NCI-H460 (cell line): ENCODE data around the gene OSCAR. TPM values are rescaled to one million over a fixed set of nuclear protein-coding genes. Genes with fewer than 3 reads are reported as not detected.
"Not testable (repeated sequence)": the region's sequence is repeated elsewhere in the genome, so short reads cannot be mapped to it uniquely, and the experiment has no call there.

ENCODE experiments used
- DNase-seq: peaks from one replicate; pipeline ENCODE4 v3.0.0-alpha.2; 2016; ENCODE audit warnings: low read depth; ENCODE audit errors: extremely low read depth
- total RNA-seq: library from RNA; depleted of rRNA; stranded (reverse); fragments of >200 nt; shearing (Covaris generic); gene quantifications from 2 replicates; pipeline ENCODE4 v1.2.3, GENCODE V29; 2014

Gene OSCAR
- total RNA-seq, 1 experiment from 2014 or later, result 0.22 TPM

DNA sequence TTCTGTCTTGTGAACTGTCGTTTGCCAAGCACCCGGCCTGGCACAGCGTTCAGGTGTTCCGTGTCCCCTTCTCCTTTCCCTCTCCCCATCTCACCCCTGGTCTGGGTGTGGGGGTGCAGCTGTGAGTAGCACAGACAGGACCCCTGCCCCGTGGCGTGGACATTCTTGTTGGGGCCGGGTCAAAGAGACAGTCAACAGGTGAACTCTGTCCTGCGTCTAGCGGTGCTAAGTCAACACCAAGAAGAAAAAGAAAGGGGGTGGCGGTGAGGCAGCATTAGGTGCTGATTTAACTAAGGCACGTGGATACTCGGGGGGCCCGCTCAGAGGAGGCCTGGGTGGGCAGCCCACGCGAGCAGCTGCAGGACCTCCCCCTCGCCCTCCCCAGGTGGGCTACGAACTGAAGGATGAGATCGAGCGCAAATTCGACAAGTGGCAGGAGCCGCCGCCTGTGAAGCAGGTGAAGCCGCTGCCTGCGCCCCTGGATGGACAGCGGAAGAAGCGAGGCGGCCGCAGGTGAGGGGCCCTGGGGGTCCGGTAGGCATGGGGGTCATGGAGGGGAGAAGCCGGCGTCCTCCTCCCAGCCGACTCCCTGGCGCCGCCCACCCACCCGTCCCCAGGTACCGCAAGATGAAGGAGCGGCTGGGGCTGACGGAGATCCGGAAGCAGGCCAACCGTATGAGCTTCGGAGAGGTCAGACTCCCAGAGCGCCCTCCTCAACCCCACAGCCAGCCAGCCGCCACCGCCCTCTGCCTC is 27.3 kb upstream of the OSCAR start:
- no peak for DNase-seq

DNA sequence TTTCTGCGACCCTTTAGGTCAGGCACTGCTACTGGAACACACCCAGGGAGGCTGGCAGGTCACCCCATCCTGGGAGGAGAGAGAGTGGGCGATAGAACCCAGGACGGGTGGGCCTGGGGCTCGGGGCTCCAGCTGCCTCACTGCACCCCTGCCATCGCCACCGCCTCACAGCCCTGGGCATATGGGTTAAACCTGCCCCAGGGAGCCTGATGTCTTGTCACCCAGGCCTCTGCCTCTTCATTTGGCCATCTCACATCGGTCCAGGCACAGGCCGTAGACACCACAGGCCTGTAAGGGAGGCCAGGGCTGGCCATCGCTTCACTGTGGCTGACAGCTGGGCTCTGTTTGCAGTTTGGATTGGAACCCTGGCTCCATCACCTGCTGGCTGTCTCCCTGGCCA is 25.1 kb upstream of the OSCAR start:
- no peak for DNase-seq

GRCh38 chr19:54124393-54124792 is 23.8 kb upstream of the OSCAR start:
- no peak for DNase-seq

GRCh38 chr19:54123682-54124081 is 23.1 kb upstream of the OSCAR start:
- no peak for DNase-seq

DNA sequence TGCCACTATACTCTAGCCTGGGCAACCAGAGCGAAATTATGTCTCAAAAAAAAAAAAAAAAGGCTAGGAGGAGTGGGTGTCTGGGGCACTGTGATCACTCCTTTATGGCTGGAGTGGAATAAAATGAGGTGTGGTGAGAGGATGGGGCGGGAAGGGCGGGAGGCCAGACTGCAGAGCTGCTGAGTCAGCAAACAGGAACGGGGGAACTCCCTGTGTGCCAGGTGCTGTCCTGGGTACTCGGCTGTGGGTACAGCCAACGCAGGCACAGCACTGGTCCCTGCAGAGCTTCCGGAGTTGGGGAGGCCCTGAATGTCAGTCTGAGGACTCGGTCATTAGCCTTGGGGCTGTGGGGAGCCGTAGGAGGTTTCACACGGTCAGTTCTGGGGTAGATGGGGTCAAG is 20.7 kb upstream of the OSCAR start:
- no peak for DNase-seq

- DNase-seq, result peak; percentile 96
These were observed 14.8 kb upstream of the OSCAR start, which contains the start of the genes PRPF31 and TFPT for GRCh38 chr19:54115109-54116063. Gene PRPF31, plus strand, starts transcription at chr19:54115754. Its CDS starts 2,525 bp downstream, at chr19:54118279. Gene TFPT, minus strand, starts transcription at chr19:54115657. Its CDS starts 388 bp downstream, at chr19:54115269.

DNA sequence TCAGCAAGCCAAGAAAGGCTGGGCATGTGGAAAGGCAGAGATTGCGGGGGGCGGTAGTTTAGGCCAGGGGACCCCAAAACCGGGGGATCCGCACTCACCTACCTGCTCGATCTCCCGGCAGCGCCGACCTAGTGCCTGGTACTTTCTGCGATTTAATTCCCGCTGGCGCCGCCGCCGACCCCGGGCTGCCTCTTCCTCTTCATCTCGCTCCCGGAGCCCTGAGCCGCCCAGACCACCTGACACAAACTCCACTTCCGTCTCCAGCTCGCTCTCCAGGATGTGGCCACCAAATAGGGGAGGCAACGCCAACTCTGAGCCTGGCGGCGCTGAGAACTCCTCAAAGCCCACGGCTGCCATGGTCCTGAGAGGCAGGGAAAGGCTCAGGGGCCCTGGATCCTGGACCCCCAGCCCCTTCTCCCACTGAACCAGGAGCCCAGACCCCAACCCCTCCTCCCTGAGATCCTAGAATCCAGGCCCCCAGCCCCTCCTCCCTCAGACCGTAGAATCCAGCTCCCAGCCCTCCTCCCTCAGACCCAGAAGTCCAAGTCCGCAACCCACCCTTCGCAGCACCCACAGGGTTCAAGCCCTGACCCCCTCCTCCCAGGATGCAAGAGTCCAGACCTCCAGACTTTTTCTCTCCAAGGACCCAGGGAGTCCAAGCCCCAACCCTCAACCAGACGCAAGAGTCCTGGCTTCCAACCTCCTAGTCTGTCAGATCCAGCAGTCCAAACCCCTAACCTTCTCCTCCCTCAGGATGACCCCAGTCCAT is 13.9 kb upstream of the OSCAR start:
- no peak for DNase-seq

DNA sequence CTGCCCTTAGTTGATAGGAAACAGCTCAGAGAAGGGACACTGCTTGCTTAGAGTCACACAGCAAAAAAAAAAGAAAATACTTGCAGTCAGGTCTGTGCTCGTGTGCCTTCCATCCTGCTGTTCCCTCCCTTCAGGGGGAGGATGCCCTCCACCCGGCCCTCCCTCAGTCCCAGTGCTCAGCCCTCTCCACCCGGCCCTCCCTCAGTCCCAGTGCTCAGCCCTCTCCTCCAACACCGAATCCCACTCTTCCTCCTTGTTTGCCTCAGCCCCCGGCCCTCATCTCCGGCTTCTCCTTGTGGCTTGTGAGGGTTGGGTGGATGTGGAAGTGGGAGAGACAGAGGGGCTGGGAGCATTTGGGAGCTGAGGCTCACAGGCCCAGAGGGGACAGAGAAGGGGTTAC is 9.0 kb upstream of the OSCAR start:
- DNase-seq, result no peak

GRCh38 chr19:54108496-54108895 is 7.9 kb upstream of the OSCAR start:
- no peak for DNase-seq

- DNase-seq, result no peak
These were observed 7.4 kb upstream of the OSCAR start for GRCh38 chr19:54107876-54108490.

DNA sequence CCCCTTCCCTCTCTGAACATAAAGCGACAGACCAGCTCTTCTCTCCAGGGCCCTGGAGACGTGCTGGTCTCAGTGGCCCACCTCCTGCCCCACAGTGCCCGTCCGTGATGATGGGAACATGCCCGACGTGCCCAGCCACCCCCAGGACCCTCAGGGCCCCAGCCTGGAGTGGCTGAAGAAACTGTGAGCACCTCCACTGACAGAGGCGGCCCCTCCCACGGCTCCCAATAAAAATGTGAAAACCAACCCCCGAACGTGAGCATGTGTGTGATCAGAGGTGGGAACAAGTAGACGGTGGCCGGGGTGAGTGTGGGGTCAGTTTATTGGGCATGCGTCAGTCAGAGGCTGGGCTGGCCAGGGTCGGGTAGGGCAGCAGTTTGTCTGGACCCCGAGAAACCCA is 6.1 kb upstream of the OSCAR start:
- DNase-seq, result no peak

GRCh38 chr19:54105796-54106195 is 5.2 kb upstream of the OSCAR start:
- no peak for DNase-seq

GRCh38 chr19:54104998-54105715 is 4.6 kb upstream of the OSCAR start:
- no peak for DNase-seq

DNA sequence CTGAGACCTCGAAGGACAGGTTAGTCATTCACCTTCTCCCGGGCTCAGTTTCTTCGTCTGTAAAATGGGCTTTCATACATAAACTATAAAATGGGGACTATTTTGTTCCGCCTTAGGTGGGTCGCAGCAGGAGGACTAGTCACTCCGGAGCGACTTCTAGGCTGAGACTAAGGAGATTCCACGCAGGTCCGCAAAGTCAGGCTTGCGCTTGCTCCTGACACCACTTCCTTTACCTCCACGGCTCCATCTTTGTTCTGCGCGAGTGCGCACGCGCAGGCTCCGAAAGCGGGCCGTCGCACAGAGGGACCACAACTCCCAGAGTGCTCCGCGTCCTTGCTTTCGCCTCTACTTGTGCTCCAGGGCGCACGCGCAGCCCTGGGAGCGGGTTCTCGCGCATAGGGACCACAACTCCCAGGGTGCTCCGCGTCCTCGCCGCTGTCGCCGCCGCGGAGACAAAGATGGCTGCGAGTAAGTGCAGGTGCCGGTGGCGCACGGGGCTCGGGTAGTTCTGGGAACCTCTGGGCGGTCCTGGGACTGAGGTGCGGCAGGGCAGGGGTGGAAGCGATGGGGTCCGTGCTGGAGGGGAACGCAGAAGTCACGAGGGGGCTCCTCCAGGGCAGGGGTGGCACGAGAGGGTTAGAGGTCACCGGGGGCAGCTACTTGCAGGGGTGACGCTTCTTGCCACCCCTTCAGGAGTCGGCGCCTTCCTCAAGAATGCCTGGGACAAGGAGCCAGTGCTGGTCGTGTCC is 2.0 kb upstream of the OSCAR start, which contains the start of gene NDUFA3:
Gene NDUFA3, plus strand, starts transcription at position 435 of the 749 bp plus-strand sequence. Its CDS starts 24 bp downstream, at position 459.
- peak; percentile 95 for DNase-seq

- not testable (repeated sequence) for DNase-seq
These were observed 724 bp downstream of the OSCAR start for GRCh38 chr19:54099903-54100255.

GRCh38 chr19:54099190-54099902 is 1.3 kb downstream of the OSCAR start:
- no peak for DNase-seq

GRCh38 chr19:54096617-54097106 is 3.9 kb downstream of the OSCAR start:
- peak; percentile 46 for DNase-seq
